CD14-positive monocyte (primary cell): ENCODE results near the gene DLG1. TPM values are rescaled to one million over a fixed set of nuclear protein-coding genes. Genes with fewer than 3 reads are reported as not detected.

ENCODE experiments used
- DNase-seq, 3 donors: peaks; one replicate each; pipeline ENCODE4 v3.0.0-alpha.2; 2011 to 2022
- H2AFZ ChIP-seq: 2 replicates; pipeline ENCODE4 v1.6.0; 2012; ENCODE audit warnings: mild to moderate bottlenecking, low read depth, low read length, inconsistent platforms; ENCODE audit not compliant: insufficient read depth, poor library complexity, severe bottlenecking
- H3K27ac ChIP-seq, 2 donors: 1 replicate in 1 of 2; 2 replicates in 1 of 2; pipeline ENCODE4 v1.5.1; 2012 to 2013; ENCODE audit warnings: low read length in 2 of 2, control low read depth in 1 of 2, inconsistent platforms in 1 of 2, low read depth in 1 of 2, mild to moderate bottlenecking in 1 of 2
- H3K27me3 ChIP-seq, 2 donors: one replicate each; pipeline versions ENCODE4 v1.6.0 to v1.6.1; 2011 to 2013; ENCODE audit warnings: low read length in 2 of 2; ENCODE audit not compliant: control insufficient read depth in 2 of 2, insufficient read depth in 2 of 2
- H3K36me3 ChIP-seq, 2 donors: replicated peaks in 1 of 2; 1 replicate in 1 of 2; 2 replicates in 1 of 2; pipeline versions ENCODE4 v1.5.1 to v1.6.1; 2012 to 2013; ENCODE audit warnings: low read length in 2 of 2, control low read depth in 1 of 2, inconsistent platforms in 1 of 2, mild to moderate bottlenecking in 1 of 2; ENCODE audit not compliant: insufficient read depth in 2 of 2, control insufficient read depth in 1 of 2
- H3K4me1 ChIP-seq, 2 donors: 1 replicate in 1 of 2; 2 replicates in 1 of 2; pipeline versions ENCODE4 v1.5.1 to v1.6.1; 2012 to 2013; ENCODE audit warnings: low read length in 2 of 2, control low read depth in 1 of 2, inconsistent platforms in 1 of 2, mild to moderate bottlenecking in 1 of 2, moderate library complexity in 1 of 2; ENCODE audit not compliant: insufficient read depth in 2 of 2, control insufficient read depth in 1 of 2
- H3K4me2 ChIP-seq: replicated peaks from 2 replicates; pipeline ENCODE3; 2012; ENCODE audit warnings: low read length, moderate library complexity, mild to moderate bottlenecking; ENCODE audit not compliant: poor library complexity, severe bottlenecking; ENCODE audit errors: extremely low read depth
- H3K4me3 ChIP-seq, 3 experiments: fragments of 200-600 bp in 1 of 3; sonication (generic) in 1 of 3; replicated peaks in 1 of 3; 1 replicate in 2 of 3; 2 replicates in 1 of 3; pipeline ENCODE4 v1.5.1; 2011 to 2013; ENCODE audit warnings: low read length in 3 of 3, mild to moderate bottlenecking in 3 of 3, control low read depth in 2 of 3, low read depth in 2 of 3, inconsistent platforms in 1 of 3, moderate library complexity in 1 of 3
- H3K79me2 ChIP-seq: 2 replicates; pipeline ENCODE4 v1.6.0; 2012; ENCODE audit warnings: mild to moderate bottlenecking, control low read depth, inconsistent platforms, low read length, moderate library complexity; ENCODE audit not compliant: insufficient read depth
- H3K9ac ChIP-seq: 2 replicates; pipeline ENCODE4 v1.6.0; 2017; ENCODE audit warnings: low read length, mild to moderate bottlenecking; ENCODE audit not compliant: insufficient read depth, poor library complexity, severe bottlenecking
- H3K9me3 ChIP-seq, 2 donors: replicated peaks in 1 of 2; 1 replicate in 1 of 2; 2 replicates in 1 of 2; pipeline versions ENCODE4 v1.5.1 to v1.6.1; 2012 to 2013; ENCODE audit warnings: low read length in 2 of 2, control low read depth in 1 of 2; ENCODE audit not compliant: control insufficient read depth in 1 of 2, insufficient read depth in 1 of 2
- H4K20me1 ChIP-seq: 2 replicates; pipeline ENCODE4 v1.6.0; 2012; ENCODE audit warnings: mild to moderate bottlenecking, low read length, control low read depth, moderate library complexity; ENCODE audit not compliant: insufficient read depth
- H3K27ac Mint-ChIP-seq, 7 donors: one replicate each; pipeline ENCODE4 v1.8.0; 2020; ENCODE audit warnings: mild to moderate bottlenecking in 7 of 7, mixed read lengths in 7 of 7, moderate library complexity in 6 of 7, inconsistent platforms in 2 of 7
- H3K27me3 Mint-ChIP-seq, 3 donors: one replicate each; pipeline ENCODE4 v1.8.0; 2021 to 2022; ENCODE audit warnings: low read depth in 3 of 3, mild to moderate bottlenecking in 3 of 3, mixed read lengths in 3 of 3, moderate library complexity in 3 of 3, inconsistent platforms in 1 of 3
- H3K36me3 Mint-ChIP-seq, 2 donors: one replicate each; pipeline ENCODE4 v1.8.0; 2020; ENCODE audit warnings: mixed read lengths in 2 of 2, inconsistent platforms in 1 of 2, mild to moderate bottlenecking in 1 of 2
- H3K4me1 Mint-ChIP-seq: one replicate; pipeline ENCODE4 v1.8.0; 2020; ENCODE audit warnings: mild to moderate bottlenecking, mixed read lengths
- H3K4me3 Mint-ChIP-seq, 2 donors: one replicate each; pipeline ENCODE4 v1.8.0; 2020; ENCODE audit warnings: mild to moderate bottlenecking in 2 of 2, mixed read lengths in 2 of 2, moderate library complexity in 1 of 2
- H3K9me3 Mint-ChIP-seq, 7 donors: one replicate each; pipeline ENCODE4 v1.8.0; 2020 to 2022; ENCODE audit warnings: mixed read lengths in 7 of 7, mild to moderate bottlenecking in 6 of 7, moderate library complexity in 6 of 7, inconsistent platforms in 2 of 7
- WGBS: methylation state at CpG from one replicate; pipeline ENCODE4 v1.1.5; 2013; ENCODE audit warnings: missing lambda C conversion rate; ENCODE audit not compliant: insufficient coverage; 5-methylcytosine and 5-hydroxymethylcytosine counted together
- intact Hi-C, 2 donors: fragments of 100-400 bp; cut with micrococcal nuclease; formaldehyde crosslinking; loops; one replicate each; pipeline versions ENCODE4 v1.15.0 to v1.15.1; 2023
- polyA plus RNA-seq, 3 donors: library from polyadenylated mRNA; depleted of rRNA in 1 of 3; unstranded in 2 of 3; stranded (reverse) in 1 of 3; fragments of 300-500 nt in 2 of 3; fragments of >200 nt in 1 of 3; fragmentation: Illumina TruSeq in 2 of 3; gene quantifications; 1 replicate in 2 of 3; 2 replicates in 1 of 3; pipeline ENCODE4 v1.2.3, GENCODE V29; 2012 to 2021
- TF ChIP-seq, protein P1 (sequence below): fragments of 200-600 bp; IDR thresholded peaks from one replicate; pipeline ENCODE4 v1.8.0; 2022; ENCODE audit warnings: antibody characterized with exemption, mild to moderate bottlenecking

Gene DLG1
- polyA plus RNA-seq, 3 donors: 6.5 to 21.9 (median 10.2) TPM

- WGBS: 21% methylated on average over 38 of the region's 55 CpGs
- peak overlapping the region; percentile 77 for H3K9ac ChIP-seq
- Mint-ChIP-seq H3K27ac (peak overlapping the region in 2 of 7 donors; percentile 37 to 62), H3K36me3 (peaks cover 0 to 4% of the 10 kb centered on the region in 2 donors), H3K4me3 (peak overlapping the region; percentile 75 to 83), H3K27me3 (peaks cover 10 to 15% (median 13%) of the 10 kb centered on the region in 3 donors), H3K9me3 (peaks cover 0 to 6% (median 0%) of the 10 kb centered on the region in 7 donors), H3K4me1 (peaks cover 10% of the 10 kb centered on the region)
- H4K20me1 ChIP-seq: no peaks in the 10 kb centered on the region
- TF ChIP-seq, protein P1, sequence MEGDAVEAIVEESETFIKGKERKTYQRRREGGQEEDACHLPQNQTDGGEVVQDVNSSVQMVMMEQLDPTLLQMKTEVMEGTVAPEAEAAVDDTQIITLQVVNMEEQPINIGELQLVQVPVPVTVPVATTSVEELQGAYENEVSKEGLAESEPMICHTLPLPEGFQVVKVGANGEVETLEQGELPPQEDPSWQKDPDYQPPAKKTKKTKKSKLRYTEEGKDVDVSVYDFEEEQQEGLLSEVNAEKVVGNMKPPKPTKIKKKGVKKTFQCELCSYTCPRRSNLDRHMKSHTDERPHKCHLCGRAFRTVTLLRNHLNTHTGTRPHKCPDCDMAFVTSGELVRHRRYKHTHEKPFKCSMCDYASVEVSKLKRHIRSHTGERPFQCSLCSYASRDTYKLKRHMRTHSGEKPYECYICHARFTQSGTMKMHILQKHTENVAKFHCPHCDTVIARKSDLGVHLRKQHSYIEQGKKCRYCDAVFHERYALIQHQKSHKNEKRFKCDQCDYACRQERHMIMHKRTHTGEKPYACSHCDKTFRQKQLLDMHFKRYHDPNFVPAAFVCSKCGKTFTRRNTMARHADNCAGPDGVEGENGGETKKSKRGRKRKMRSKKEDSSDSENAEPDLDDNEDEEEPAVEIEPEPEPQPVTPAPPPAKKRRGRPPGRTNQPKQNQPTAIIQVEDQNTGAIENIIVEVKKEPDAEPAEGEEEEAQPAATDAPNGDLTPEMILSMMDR: no peak
- peak overlapping the region; percentile 97 for H2AFZ ChIP-seq
- peak overlapping the region in 1 of 2 donors; percentile 26 for H3K27ac ChIP-seq
- intact Hi-C loops: loop anchor here (1.0 to 2.0 kb wide), 2 partner anchors 26 to 185 kb away; no protein-coding TSS in a partner anchor
- H3K9me3 ChIP-seq: no peaks in the 10 kb centered on the region
- H3K79me2 ChIP-seq: no peaks in the 10 kb centered on the region
- no peaks in the 10 kb centered on the region for H3K36me3 ChIP-seq
- peak overlapping the region; percentile 39 to 78 (median 56) for H3K4me3 ChIP-seq
- H3K27me3 ChIP-seq: peaks cover 0 to 12% of the 10 kb centered on the region in 2 donors
- H3K4me2 ChIP-seq: peak overlapping the region; percentile 88
- peaks cover 12 to 21% of the 10 kb centered on the region in 2 donors for H3K4me1 ChIP-seq
- no peak for DNase-seq
These were observed 296.3 kb downstream of the DLG1 start for GRCh38 chr3:197001972-197002700.

DNA sequence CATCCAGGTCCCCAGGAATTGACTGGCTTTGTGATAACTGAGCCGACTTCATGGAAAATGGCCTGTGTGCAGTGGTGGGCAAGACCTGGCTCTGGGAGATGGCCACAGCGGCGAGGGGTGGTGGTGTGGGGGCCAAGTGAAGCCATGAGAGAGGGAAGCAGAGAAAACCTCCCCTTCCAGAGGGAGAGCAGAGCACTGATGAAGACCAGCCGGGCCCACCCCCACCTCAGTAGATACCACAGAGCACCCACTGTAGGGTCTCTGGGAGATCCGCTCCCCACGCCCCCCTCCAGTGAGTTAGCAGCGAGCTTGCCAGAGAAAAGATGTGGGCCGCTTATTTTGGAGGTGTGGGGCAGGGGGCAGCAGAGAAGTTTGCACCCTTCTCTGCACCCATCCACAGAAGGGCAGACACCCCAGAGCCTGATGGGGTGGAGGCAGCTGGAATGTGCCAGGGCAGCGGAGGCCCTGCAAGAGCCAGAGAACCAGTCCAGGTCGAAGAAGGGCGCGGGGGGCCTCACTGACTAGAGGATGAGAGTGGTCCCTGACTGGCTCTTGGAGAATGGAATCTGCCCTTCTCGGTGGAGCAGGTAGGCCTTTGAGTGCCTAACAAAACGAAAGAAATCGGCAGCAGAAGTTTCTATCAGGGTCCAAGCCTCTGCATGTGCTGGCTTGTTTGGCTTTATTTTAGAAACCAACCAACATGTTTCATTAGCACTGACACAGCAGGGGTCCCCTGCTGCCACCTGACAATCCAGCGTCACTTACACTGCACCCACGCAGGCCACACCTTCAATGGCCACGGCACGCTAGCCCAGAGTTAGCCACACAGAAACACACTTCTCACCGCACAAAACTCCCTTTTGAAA lies 297.1 kb downstream of the DLG1 start:
- Mint-ChIP-seq H3K27ac (peak overlapping the region in 1 of 7 donors; percentile 62), H3K9me3 (peaks cover 0 to 6% (median 0%) of the 10 kb centered on the region in 7 donors), H3K36me3 (peaks cover 0 to 4% of the 10 kb centered on the region in 2 donors), H3K4me1 (peaks cover 10% of the 10 kb centered on the region), H3K27me3 (peaks cover 10 to 17% (median 13%) of the 10 kb centered on the region in 3 donors), H3K4me3 (peak overlapping the region; percentile 56 to 83)
- TF ChIP-seq, protein P1: no peak
- Histone ChIP-seq H3K4me2 (peak overlapping the region; percentile 88), H4K20me1 (no peaks in the 10 kb centered on the region), H3K79me2 (no peaks in the 10 kb centered on the region), H3K4me1 (peaks cover 12 to 21% of the 10 kb centered on the region in 2 donors), H3K27ac (no peak overlapping the region), H3K9me3 (no peaks in the 10 kb centered on the region), H3K27me3 (peaks cover 0 to 12% of the 10 kb centered on the region in 2 donors), H3K36me3 (no peaks in the 10 kb centered on the region), H2AFZ (peak overlapping the region; percentile 97), H3K4me3 (peak overlapping the region in 2 of 3 experiments; percentile 39 to 78), H3K9ac (no peak overlapping the region)
- intact Hi-C loops: no loop called here
- no peak for DNase-seq
- WGBS: 92% methylated on average over 10 of the region's 20 CpGs
